SK-N-MC (cell line): ENCODE measurements around the gene RCN1.

Source experiments
- DNase-seq: peaks from one replicate; pipeline ENCODE4 v3.0.0-alpha.2; 2011; ENCODE audit warnings: low read depth, low spot score
- H3K27ac ChIP-seq: fragments of 200-600 bp; sonication (generic); 2 replicates; pipeline ENCODE4 v1.5.1; 2016; ENCODE audit warnings: mixed run types
- H3K36me3 ChIP-seq: fragments of 200-600 bp; sonication (generic); 2 replicates; pipeline ENCODE4 v1.6.1; 2017; ENCODE audit warnings: antibody characterized with exemption, low read length, mixed read lengths; ENCODE audit not compliant: insufficient read depth
- H3K4me3 ChIP-seq: fragments of 200-600 bp; sonication (generic); 2 replicates; pipeline ENCODE4 v1.5.1; 2016
- H3K9ac ChIP-seq: fragments of 200-600 bp; sonication (generic); 2 replicates; pipeline ENCODE4 v1.8.0; 2017; ENCODE audit warnings: mixed run types, mixed read lengths; ENCODE audit not compliant: insufficient read length
- H3K9me3 ChIP-seq: fragments of 200-600 bp; sonication (generic); 2 replicates; pipeline ENCODE4 v1.6.1; 2017; ENCODE audit warnings: low read depth, mild to moderate bottlenecking, antibody characterized with exemption, low read length, moderate library complexity, mixed read lengths
- EZH2 ChIP-seq: fragments of 200-600 bp; sonication (generic); IDR thresholded peaks from one replicate; pipeline ENCODE4 v1.6.1; 2017; ENCODE audit warnings: antibody characterized with exemption
- FOXP2 ChIP-seq: optimal IDR thresholded peaks from 2 replicates; pipeline ENCODE3; 2011; ENCODE audit warnings: mild to moderate bottlenecking, moderate library complexity; ENCODE audit not compliant: insufficient read depth; ENCODE audit errors: extremely low read length, control extremely low read depth
- POLR2AphosphoS5 ChIP-seq: IDR thresholded peaks from 2 replicates; pipeline ENCODE4 v1.6.1; 2012; ENCODE audit warnings: mild to moderate bottlenecking, low read depth, low read length, borderline replicate concordance

Gene RCN1

GRCh38 chr11:32103941-32104340 lies 13.1 kb downstream of the RCN1 start:
- TF ChIP-seq FOXP2: no peak
- no peak for TF ChIP-seq POLR2AphosphoS5
- no peak for TF ChIP-seq EZH2
- no peak overlapping the region for H3K9ac ChIP-seq
- DNase-seq: no peak
- H3K9me3 ChIP-seq: no peaks in the 10 kb centered on the region
- no peak overlapping the region for H3K4me3 ChIP-seq
- H3K27ac ChIP-seq: no peak overlapping the region
- peaks cover 56% of the 10 kb centered on the region for H3K36me3 ChIP-seq

DNA sequence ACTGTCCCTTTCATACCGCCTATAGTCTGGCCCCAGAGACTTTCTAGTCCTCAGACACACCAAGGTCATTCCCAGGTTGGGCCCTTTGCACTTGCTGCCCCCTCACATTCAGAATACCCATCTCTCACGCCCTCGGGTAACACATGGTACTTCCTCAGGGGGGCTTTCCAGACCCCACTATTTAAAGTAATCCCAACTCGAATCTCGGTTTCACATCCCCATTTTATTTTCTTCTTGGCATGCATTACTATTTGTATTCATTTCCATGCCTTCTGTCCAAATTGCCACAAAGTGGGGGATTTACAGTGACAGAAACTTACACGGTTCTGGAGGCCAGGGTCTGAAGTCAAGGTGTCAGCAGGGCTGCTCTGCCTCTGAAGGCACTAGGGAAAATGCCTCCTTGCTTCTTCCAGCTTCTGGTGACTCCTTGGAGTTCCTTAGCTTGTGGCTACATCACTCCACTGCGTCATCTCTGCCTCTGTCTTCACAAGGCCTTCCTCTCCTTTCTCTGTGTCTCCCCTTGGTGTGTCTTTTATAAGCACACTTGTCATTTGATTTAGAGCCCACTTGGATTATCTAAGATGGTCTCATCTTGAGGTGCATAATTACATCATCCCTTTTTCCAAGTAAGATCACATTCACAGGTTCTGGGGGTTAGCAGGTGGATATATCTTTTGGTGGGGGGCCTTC lies 15.1 kb downstream of the RCN1 start:
- peaks cover 37% of the 10 kb centered on the region for H3K36me3 ChIP-seq
- DNase-seq: no peak
- H3K27ac ChIP-seq: no peak overlapping the region
- no peak overlapping the region for H3K9ac ChIP-seq
- H3K9me3 ChIP-seq: no peaks in the 10 kb centered on the region
- H3K4me3 ChIP-seq: no peak overlapping the region
- no peak for TF ChIP-seq FOXP2
- no peak for TF ChIP-seq POLR2AphosphoS5
- no peak for TF ChIP-seq EZH2

DNA sequence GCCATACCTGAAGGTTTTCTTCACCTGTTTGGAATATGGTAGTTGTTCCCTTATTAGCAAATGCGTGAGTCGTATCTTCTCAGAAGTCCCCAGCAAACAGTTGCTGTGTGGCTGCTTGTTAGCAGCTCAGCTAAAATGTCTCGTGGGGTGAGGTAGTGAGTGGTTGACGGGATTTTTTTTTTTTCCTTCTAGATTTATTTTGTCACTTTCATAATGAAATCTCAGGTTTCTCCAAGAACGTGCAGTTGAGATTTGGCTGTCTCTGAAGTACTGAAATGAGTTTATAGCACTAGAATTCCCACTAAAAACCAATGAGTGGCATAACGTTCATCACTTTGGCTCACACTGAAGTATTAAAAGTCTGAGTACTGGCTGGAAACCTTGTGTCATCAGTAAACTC lies 16.8 kb downstream of the RCN1 start:
- no peaks in the 10 kb centered on the region for H3K9me3 ChIP-seq
- DNase-seq: no peak

DNA sequence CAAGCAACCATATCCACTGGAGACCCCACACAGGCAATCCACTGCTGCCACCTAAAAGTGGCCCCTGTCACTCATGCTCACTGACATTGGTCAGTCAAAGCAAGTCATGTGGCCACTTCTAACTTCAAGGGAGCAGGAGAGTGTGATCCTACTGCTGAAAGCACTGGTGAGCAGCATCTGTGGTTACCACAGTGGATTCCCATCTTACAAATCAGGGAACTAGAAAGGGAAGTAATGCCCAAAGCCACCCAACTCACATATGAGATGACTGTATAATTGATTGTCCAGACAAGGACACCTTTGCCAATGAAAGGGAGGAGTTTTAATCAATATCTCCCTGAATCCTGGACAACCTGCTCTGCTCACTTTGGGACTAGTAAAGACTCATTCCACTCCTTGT lies 17.7 kb downstream of the RCN1 start:
- no peaks in the 10 kb centered on the region for H3K9me3 ChIP-seq
- H3K27ac ChIP-seq: no peak overlapping the region
- peaks cover 12% of the 10 kb centered on the region for H3K36me3 ChIP-seq
- no peak overlapping the region for H3K9ac ChIP-seq
- no peak for TF ChIP-seq FOXP2
- no peak for TF ChIP-seq EZH2
- TF ChIP-seq POLR2AphosphoS5: no peak
- no peak overlapping the region for H3K4me3 ChIP-seq
- no peak for DNase-seq

More for the DNA sequence above, 16.8 kb downstream of the RCN1 start:
- no peak overlapping the region for H3K27ac ChIP-seq
- no peak overlapping the region for H3K4me3 ChIP-seq
- H3K9ac ChIP-seq: no peak overlapping the region
- H3K36me3 ChIP-seq: peaks cover 21% of the 10 kb centered on the region
- TF ChIP-seq FOXP2 (no peak), EZH2 (no peak), POLR2AphosphoS5 (no peak)

DNA sequence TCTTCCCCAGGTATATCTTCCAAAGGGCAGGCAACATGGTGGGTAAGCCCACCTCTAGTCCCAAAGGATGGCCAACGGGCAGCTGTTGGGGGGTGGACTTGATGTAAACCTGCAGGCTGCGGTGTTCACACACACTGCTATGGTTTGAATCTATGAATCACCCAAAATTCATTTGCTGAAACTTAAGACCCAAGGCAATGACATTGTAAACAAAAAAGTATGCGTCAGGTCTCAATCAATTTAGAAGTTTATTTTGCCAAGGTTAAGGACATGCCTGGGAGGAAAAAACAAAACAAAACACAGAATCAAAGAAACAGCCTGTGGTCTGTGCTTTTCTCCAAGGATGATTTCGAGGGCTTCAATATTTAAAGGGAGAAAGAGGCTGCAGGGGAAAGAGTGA lies 18.3 kb downstream of the RCN1 start:
- no peak for TF ChIP-seq POLR2AphosphoS5
- no peak for TF ChIP-seq EZH2
- no peak for TF ChIP-seq FOXP2
- no peak overlapping the region for H3K27ac ChIP-seq
- no peak overlapping the region for H3K4me3 ChIP-seq
- no peak for DNase-seq
- H3K36me3 ChIP-seq: peaks cover 6% of the 10 kb centered on the region
- H3K9ac ChIP-seq: no peak overlapping the region
- no peaks in the 10 kb centered on the region for H3K9me3 ChIP-seq

DNA sequence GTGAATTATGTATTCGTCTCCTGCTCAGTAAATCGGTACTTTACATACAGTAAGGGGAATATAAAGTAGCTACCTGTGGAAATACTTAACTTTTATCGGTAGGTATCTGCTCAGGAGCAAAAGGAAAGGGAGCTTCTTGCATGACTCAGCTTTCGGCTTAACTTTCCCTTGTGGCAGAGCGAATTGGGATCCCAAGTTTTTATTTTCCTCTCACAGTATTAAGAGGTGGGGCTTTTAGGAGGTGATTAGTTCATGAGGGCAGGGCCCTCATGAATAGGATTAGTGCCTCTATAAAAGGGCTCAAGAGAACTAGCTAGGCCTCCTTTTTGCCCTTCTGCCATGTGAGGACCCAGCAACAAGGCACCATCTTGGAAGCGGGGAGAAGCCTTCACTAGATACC lies 18.7 kb downstream of the RCN1 start:
- no peak for TF ChIP-seq POLR2AphosphoS5
- TF ChIP-seq EZH2: no peak
- no peak for TF ChIP-seq FOXP2
- no peaks in the 10 kb centered on the region for H3K9me3 ChIP-seq
- H3K4me3 ChIP-seq: no peak overlapping the region
- no peak overlapping the region for H3K9ac ChIP-seq
- no peak overlapping the region for H3K27ac ChIP-seq
- peaks cover 5% of the 10 kb centered on the region; the same call in 1 of the 2 replicates for H3K36me3 ChIP-seq
- no peak for DNase-seq

GRCh38 chr11:32110795-32111194 lies 19.9 kb downstream of the RCN1 start:
- no peak overlapping the region for H3K9ac ChIP-seq
- no peak overlapping the region for H3K4me3 ChIP-seq
- no peak for DNase-seq
- TF ChIP-seq POLR2AphosphoS5: no peak
- TF ChIP-seq FOXP2: no peak
- TF ChIP-seq EZH2: no peak
- H3K9me3 ChIP-seq: no peaks in the 10 kb centered on the region
- H3K36me3 ChIP-seq: no peaks in the 10 kb centered on the region; the same call in 1 of the 2 replicates
- no peak overlapping the region for H3K27ac ChIP-seq

GRCh38 chr11:32113200-32113919 lies 22.5 kb downstream of the RCN1 start:
- no peak overlapping the region for H3K4me3 ChIP-seq
- DNase-seq: no peak
- no peak overlapping the region for H3K9ac ChIP-seq
- no peaks in the 10 kb centered on the region for H3K36me3 ChIP-seq
- no peak overlapping the region for H3K27ac ChIP-seq
- H3K9me3 ChIP-seq: no peaks in the 10 kb centered on the region
- no peak for TF ChIP-seq POLR2AphosphoS5
- TF ChIP-seq FOXP2: no peak
- no peak for TF ChIP-seq EZH2

- H3K36me3 ChIP-seq: no peaks in the 10 kb centered on the region
- H3K9me3 ChIP-seq: no peaks in the 10 kb centered on the region
- TF ChIP-seq EZH2 (no peak), POLR2AphosphoS5 (no peak), FOXP2 (no peak)
- DNase-seq: no peak
- H3K27ac ChIP-seq: no peak overlapping the region
- H3K9ac ChIP-seq: no peak overlapping the region
- no peak overlapping the region for H3K4me3 ChIP-seq
Measured at GRCh38 chr11:32113920-32114203, 23.0 kb downstream of the RCN1 start.
